DND-41 (cell line): ENCODE data around the gene SPDEF.

Experiments
- CTCF ChIP-seq: IDR thresholded peaks from 2 replicates; pipeline ENCODE4 v1.5.1; 2012; ENCODE audit warnings: borderline replicate concordance, low read length, moderate library complexity, mild to moderate bottlenecking; ENCODE audit not compliant: poor library complexity, severe bottlenecking; ENCODE audit errors: extremely low read depth
- EZH2 ChIP-seq: IDR thresholded peaks from 3 replicates; pipeline ENCODE4 v1.6.1; 2012; ENCODE audit warnings: borderline replicate concordance, low read depth, mild to moderate bottlenecking, moderate library complexity, low read length, inconsistent platforms; ENCODE audit not compliant: severe bottlenecking

GRCh38 chr6:34490390-34491090, 65.6 kb downstream of the SPDEF start:
- TF ChIP-seq CTCF, result no peak
- no peak for TF ChIP-seq EZH2
